Sigmoid colon (tissue), 4 donors: ENCODE measurements around the gene VGLL1.

ENCODE experiments used
- POLR2A ChIP-seq, 2 donors: fragments of 450-650 bp; IDR thresholded peaks; one replicate each; pipeline ENCODE4 v1.6.1; 2016; ENCODE audit warnings: antibody characterized with exemption in 2 of 2, mild to moderate bottlenecking in 2 of 2, moderate library complexity in 2 of 2
- POLR2AphosphoS5 ChIP-seq, 4 donors: sonication (generic); formaldehyde crosslinking; IDR thresholded peaks; one replicate each; pipeline ENCODE4 v1.6.1; 2017; ENCODE audit warnings: antibody characterized with exemption in 4 of 4
- TF ChIP-seq, protein P1 (sequence below), 4 experiments: fragments of 450-650 bp in 3 of 4; fragments of 200-600 bp in 1 of 4; IDR thresholded peaks; one replicate each; pipeline ENCODE4 v1.5.1; 2016 to 2019; ENCODE audit warnings: antibody characterized with exemption in 4 of 4, mild to moderate bottlenecking in 3 of 4, moderate library complexity in 2 of 4

DNA sequence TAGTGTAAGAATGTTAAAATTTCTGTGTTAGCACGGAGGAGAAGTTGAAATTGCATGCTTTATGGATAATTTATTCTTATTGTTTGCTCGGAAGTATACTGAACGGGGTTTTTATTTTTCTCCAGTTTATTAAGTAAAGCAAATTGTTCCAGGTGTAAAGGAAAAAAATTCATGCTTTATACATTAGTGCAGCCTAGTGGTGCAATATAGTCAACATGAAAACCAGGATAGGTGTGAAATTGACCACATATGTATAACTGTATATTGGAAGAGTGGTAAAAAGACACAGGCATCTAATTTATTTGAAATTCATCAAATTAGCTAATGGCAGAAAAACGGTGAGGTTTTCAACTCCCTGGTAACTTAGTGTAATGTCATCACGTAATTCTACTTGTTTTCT is 43.3 kb upstream of the VGLL1 start:
- TF ChIP-seq, protein P1, sequence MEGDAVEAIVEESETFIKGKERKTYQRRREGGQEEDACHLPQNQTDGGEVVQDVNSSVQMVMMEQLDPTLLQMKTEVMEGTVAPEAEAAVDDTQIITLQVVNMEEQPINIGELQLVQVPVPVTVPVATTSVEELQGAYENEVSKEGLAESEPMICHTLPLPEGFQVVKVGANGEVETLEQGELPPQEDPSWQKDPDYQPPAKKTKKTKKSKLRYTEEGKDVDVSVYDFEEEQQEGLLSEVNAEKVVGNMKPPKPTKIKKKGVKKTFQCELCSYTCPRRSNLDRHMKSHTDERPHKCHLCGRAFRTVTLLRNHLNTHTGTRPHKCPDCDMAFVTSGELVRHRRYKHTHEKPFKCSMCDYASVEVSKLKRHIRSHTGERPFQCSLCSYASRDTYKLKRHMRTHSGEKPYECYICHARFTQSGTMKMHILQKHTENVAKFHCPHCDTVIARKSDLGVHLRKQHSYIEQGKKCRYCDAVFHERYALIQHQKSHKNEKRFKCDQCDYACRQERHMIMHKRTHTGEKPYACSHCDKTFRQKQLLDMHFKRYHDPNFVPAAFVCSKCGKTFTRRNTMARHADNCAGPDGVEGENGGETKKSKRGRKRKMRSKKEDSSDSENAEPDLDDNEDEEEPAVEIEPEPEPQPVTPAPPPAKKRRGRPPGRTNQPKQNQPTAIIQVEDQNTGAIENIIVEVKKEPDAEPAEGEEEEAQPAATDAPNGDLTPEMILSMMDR (IDR thresholded peaks at IDR 0.05): no peak
- TF ChIP-seq POLR2A (IDR thresholded peaks at IDR 0.05) (no peak), POLR2AphosphoS5 (IDR thresholded peaks at IDR 0.05) (no peak)
